ENCODE data around the gene BAG2. TPM values are rescaled to one million over a fixed set of nuclear protein-coding genes. Genes with fewer than 3 reads are reported as not detected.

Gene BAG2
- total RNA-seq, 1 donor from 2014 or later, result 3.2 TPM

Other genes starting within 250 kb of the BAG2 start
- 1.8 and 2.3 TPM in 2 replicates for gene BEND6, start 217.2 kb upstream of the BAG2 start, total RNA-seq
- gene KIAA1586, start 125.6 kb upstream of the BAG2 start, total RNA-seq, result 38.2 and 39.8 TPM in 2 replicates
- 61.0 and 65.6 TPM in 2 replicates for gene ZNF451, start 82.1 kb upstream of the BAG2 start, total RNA-seq
- gene RAB23, start 50.0 kb downstream of the BAG2 start, total RNA-seq, result 20.1 and 21.1 TPM in 2 replicates
- gene PRIM2, start 145.3 kb downstream of the BAG2 start, total RNA-seq, result 35.6 and 36.2 TPM in 2 replicates